ENCODE data around the gene MACF1. TPM values are rescaled to one million over a fixed set of nuclear protein-coding genes. Genes with fewer than 3 reads are reported as not detected.
"Not testable (repeated sequence)": the region's sequence is repeated elsewhere in the genome, so short reads cannot be mapped to it uniquely, and the experiment has no call there.

The MACF1 gene
- total RNA-seq, 2 donors from 2014 or later, result 107 to 148 TPM

DNA sequence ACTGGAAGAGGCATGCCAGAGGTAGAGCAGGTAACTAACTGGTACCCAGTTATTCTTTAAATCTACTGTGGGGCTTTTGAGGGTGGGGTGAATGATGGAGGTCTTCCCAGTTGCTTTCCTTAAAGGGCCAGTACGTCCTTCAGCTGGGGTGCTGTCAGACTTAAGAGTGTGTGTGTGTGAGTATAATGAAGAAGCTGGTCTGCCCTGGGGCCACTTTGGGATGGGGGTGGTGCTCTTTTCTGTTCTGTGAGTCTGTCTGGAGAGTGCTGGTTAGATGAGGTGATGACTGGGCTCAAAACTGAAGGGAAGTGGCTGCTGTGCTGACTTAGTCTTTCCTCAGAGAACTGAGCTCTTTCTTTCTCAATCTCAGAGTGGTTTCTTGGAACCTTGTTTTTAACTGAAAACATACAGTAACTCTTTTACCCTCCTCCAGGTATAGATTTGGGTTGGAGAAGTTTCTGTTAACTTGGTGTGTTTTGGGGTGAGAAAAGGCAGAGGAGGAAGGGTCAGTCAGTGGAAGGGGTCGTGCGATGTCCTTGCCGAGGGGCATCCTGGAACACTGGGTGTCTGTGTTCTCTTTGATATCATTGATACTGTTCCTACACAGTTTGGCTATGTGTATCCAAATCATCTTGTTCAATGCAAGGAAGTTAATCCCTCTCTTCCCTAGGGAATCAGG lies 746 bp downstream of the MACF1 start:
- intact Hi-C loops (cut with DNase I), result loop anchor here (5.0 kb wide), 1 partner anchor 37 kb away; no protein-coding TSS in a partner anchor

DNA sequence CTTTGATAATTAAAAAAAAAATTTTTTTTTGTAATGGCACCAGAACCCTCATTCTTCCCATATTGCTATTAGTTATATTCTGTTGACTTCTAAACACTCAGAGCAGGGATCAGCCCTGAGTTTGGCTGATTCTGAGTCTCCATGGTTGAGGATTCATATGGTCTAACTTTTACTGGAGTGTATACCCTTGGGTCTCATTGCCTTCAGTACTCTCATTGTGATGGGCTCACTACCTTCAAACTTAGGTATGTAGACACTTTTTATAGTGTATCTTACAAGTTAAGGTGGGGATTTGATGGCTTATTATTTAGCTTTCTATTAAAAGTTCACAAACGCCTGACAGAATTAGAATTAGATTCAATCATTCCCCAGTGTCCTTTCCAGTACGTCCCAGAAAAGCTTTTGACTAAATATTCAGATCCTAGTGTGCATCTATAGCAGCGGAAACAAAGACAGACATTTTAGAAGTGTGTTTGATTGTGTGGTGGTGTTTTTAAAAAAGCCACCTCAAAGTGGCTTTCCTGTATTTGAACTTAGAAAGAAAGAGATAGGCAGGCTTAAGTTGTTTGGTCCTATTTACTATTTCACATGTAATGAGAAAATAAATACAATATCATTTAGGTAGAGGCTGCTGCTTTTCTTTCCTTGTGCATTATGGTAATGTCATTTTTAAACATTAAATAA lies 1.4 kb downstream of the MACF1 start:
- H3K27ac ChIP-seq, result peak overlapping the region; percentile 82
- no peaks in the 10 kb centered on the region for H3K9me3 ChIP-seq
- no peak for DNase-seq
- TF ChIP-seq, protein P1, sequence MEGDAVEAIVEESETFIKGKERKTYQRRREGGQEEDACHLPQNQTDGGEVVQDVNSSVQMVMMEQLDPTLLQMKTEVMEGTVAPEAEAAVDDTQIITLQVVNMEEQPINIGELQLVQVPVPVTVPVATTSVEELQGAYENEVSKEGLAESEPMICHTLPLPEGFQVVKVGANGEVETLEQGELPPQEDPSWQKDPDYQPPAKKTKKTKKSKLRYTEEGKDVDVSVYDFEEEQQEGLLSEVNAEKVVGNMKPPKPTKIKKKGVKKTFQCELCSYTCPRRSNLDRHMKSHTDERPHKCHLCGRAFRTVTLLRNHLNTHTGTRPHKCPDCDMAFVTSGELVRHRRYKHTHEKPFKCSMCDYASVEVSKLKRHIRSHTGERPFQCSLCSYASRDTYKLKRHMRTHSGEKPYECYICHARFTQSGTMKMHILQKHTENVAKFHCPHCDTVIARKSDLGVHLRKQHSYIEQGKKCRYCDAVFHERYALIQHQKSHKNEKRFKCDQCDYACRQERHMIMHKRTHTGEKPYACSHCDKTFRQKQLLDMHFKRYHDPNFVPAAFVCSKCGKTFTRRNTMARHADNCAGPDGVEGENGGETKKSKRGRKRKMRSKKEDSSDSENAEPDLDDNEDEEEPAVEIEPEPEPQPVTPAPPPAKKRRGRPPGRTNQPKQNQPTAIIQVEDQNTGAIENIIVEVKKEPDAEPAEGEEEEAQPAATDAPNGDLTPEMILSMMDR (IDR thresholded peaks at IDR 0.05), result no peak
- H3K36me3 ChIP-seq, result no peaks in the 10 kb centered on the region
- H3K4me3 ChIP-seq, result peak overlapping the region; percentile 28
- intact Hi-C loops (cut with DNase I), result loop anchor here (5.0 kb wide), 1 partner anchor 36 kb away; no protein-coding TSS in a partner anchor
- no peaks in the 10 kb centered on the region for H3K4me1 ChIP-seq
- no peaks in the 10 kb centered on the region for H3K27me3 ChIP-seq
- H3K9ac ChIP-seq (ENCODE audit: low read depth in 2 of 2, low read length in 2 of 2), result peak overlapping the region in 1 of 2 donors; percentile 38

More for the DNA sequence above, 746 bp downstream of the MACF1 start:
- Histone ChIP-seq H3K9ac (ENCODE audit: low read depth in 2 of 2, low read length in 2 of 2) (peak overlapping the region; percentile 38 to 50), H3K27ac (peak overlapping the region; percentile 82), H3K9me3 (no peaks in the 10 kb centered on the region), H3K4me3 (peak overlapping the region; percentile 28), H3K36me3 (no peaks in the 10 kb centered on the region), H3K27me3 (no peaks in the 10 kb centered on the region), H3K4me1 (no peaks in the 10 kb centered on the region)
- peak; percentile 43 for DNase-seq
- TF ChIP-seq, protein P1 (IDR thresholded peaks at IDR 0.05), result no peak

DNA sequence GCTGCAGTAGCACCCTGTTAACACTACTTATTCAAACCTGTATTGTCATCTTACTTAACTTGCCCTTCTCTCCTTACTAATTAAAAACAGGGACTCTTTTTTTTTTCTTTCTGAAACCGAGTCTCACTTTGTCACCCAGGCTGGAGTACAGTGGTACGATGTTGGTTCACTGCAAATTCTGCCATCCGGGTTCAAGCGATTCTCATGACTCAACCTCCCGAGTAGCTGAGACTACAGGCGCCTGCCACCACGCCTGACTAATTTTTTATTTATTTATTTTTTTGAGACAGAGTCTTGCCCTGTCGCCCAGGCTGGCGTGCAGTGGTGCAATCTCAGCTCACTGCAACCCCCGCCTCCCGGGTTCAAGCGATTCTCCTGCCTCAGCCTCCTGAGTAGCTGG lies 3.9 kb downstream of the MACF1 start:
- not testable (repeated sequence) for H3K9ac ChIP-seq (ENCODE audit: low read depth in 2 of 2, low read length in 2 of 2); DNase-seq; H3K4me3 ChIP-seq; H3K9me3 ChIP-seq; H3K36me3 ChIP-seq; H3K27me3 ChIP-seq; H3K27ac ChIP-seq; H3K4me1 ChIP-seq
- intact Hi-C loops (cut with DNase I), result loop anchor here (5.0 kb wide), 1 partner anchor 34 kb away; no protein-coding TSS in a partner anchor

DNA sequence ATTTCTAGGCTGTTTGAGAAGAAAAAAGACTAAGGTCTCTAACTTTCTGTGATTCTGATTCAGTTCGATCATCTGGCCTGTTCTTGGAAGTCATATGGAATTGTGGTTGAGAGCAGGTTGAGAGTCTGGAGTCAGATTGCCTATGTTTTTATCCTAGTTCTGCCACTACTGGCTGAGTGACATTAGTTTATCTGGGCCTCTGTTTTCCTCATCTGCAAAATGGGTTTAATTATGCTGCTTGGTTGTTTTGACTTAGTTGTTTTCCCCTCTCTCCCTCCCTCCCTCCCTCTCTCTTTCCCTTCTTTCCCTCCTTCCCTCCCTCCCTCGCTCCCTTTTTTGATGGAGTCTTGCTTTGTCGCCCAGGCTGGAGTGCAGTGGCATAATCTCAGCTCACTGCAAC lies 6.2 kb downstream of the MACF1 start:
- Histone ChIP-seq H3K9ac (ENCODE audit: low read depth in 2 of 2, low read length in 2 of 2) (no peak overlapping the region), H3K36me3 (no peaks in the 10 kb centered on the region), H3K27me3 (no peaks in the 10 kb centered on the region), H3K27ac (no peak overlapping the region), H3K4me1 (peaks cover 8% of the 10 kb centered on the region), H3K4me3 (no peak overlapping the region), H3K9me3 (no peaks in the 10 kb centered on the region)
- DNase-seq, result no peak
- intact Hi-C loops (cut with DNase I), result no loop called here
- TF ChIP-seq, protein P1 (IDR thresholded peaks at IDR 0.05), result no peak

DNA sequence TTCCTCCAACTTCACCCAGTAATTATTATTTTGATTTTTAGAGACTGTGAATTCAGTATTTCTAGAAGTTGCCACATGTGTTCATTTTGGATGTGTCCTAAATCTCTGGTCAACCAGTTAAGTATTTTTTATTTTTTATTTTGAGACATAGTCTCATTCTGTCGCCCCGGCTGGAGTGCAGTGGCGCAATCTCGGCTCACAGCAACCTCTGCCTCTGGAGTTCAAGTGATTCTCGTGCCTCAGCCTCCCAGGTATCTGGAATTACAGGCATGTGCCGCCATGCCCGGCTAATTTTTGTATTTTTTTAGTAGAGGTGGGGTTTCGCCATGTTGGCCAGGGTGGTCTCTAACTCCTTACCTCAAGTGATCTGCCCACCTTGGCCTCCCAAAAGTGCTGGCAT lies 8.0 kb downstream of the MACF1 start:
- intact Hi-C loops (cut with DNase I), result no loop called here
- H3K9me3 ChIP-seq, result no peaks in the 10 kb centered on the region
- no peak for DNase-seq
- H3K4me1 ChIP-seq, result peaks cover 11% of the 10 kb centered on the region
- TF ChIP-seq, protein P1 (IDR thresholded peaks at IDR 0.05), result no peak
- H3K27me3 ChIP-seq, result no peaks in the 10 kb centered on the region
- H3K4me3 ChIP-seq, result no peak overlapping the region
- no peaks in the 10 kb centered on the region for H3K36me3 ChIP-seq
- no peak overlapping the region for H3K9ac ChIP-seq (ENCODE audit: low read depth in 2 of 2, low read length in 2 of 2)
- no peak overlapping the region for H3K27ac ChIP-seq

All from colonic mucosa (tissue), 4 donors.